Measurements from ENCODE around the gene MYH7B.

Gene MYH7B

DNA sequence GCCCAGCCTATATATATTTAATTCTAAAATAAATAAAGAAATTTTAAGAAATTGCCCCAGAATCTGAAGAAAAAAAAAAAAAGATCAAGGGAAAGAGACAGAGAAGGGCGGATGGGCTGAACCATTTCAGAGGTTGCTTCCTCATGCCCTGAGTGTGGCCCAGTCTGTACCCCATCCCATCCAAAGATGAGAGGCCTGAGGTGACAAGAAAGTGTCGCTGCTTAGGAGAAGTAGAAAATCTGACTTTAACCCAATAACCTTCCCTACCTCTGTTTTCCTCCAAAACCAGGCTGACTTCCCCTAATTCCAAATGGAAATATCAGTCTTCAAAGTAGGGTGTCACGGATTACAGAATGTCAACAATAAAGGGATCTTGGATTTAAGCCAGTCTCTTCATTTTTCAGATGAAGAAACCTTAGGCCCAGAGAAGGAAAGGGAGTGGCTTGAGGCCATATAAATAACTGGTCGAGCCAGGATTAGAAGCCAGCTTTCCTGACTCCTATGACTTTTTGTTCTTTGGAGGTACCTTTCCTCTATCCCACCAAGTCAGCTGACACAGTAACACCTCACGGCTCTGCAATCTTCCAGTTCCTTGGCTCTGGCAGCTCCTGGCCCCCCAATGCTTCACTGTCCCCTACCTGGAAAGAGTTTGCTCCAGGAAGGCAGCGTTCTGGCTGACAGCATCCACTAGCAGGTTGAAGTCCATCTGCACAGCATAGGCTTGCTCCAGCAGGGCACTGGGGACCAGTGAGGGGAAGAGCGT, 10.2 kb upstream of the MYH7B start:
- no peak for DNase-seq (ENCODE audit: low read depth)

- no peak for DNase-seq (ENCODE audit: low read depth)
Measured at GRCh38 chr20:34946661-34947060, 9.0 kb upstream of the MYH7B start.

DNA sequence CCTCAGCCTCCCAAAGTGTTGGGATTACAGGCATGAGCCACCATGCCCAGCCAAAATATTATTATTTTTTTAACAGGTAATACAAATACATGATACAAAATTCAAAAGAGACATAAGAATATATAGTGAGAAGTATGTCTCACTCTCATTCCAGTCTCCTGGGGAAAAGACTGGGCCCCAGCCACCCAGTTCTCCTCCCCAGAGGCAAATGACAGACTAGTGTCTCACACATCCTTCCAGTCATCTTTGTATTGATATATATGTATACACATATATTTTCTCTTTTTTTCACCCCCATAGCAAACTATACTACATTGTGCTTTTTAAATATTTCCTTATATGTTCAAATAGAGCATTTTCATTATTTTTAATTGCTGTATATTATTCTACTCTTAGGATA, 8.3 kb upstream of the MYH7B start:
- no peak for DNase-seq (ENCODE audit: low read depth)

DNA sequence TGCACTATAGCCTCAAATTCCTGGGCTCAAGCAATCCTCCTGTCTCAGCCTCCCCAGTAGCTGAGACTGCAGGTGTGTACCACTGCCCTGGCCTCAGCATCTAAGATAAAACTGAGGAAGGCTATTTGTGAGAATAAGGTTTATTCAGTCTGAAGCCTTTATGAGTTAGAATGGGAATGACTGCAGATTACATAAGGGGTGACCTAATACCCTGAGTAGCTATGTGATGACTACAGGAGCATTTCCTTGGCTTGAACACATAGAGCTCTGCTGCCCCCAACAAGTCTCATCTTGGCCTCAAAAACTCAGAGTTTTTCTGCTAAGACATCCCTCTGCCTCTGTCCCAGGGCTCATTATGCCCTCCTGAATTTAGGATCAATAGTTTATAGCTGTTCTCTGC, 7.6 kb upstream of the MYH7B start:
- DNase-seq (ENCODE audit: low read depth): peak; percentile 60

- no peak for DNase-seq (ENCODE audit: low read depth)
Measured at GRCh38 chr20:34949120-34949519, 6.5 kb upstream of the MYH7B start.

GRCh38 chr20:34951252-34951651, 4.4 kb upstream of the MYH7B start:
- DNase-seq (ENCODE audit: low read depth): no peak

- DNase-seq (ENCODE audit: low read depth): no peak
Measured at GRCh38 chr20:34951652-34952051, 4.0 kb upstream of the MYH7B start.

GRCh38 chr20:34952671-34953070, 3.0 kb upstream of the MYH7B start:
- DNase-seq (ENCODE audit: low read depth): no peak

DNA sequence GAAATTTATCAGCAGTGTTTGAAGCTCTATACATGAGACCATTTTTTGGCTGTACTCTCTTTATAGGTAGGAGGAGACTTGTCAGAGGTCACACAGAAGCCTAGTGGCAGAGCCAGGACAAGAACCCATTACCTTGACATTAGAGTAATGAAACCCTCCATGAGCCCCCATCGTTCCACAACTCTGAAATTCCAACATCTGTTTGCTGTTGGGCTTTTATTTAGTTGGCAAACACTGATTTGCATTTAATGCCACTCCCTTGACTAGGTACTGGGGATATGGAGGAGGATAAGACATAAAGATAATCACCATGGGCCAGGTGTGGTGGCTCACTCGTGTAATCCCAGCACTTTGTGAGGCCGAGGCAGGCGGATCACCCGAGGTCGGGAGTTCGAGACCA, 1.7 kb upstream of the MYH7B start:
- no peak for DNase-seq (ENCODE audit: low read depth)

- no peak for DNase-seq (ENCODE audit: low read depth)
Measured at GRCh38 chr20:34954904-34955230, 801 bp upstream of the MYH7B start.

GRCh38 chr20:34956041-34956458, 382 bp downstream of the MYH7B start:
- DNase-seq (ENCODE audit: low read depth): no peak

DNA sequence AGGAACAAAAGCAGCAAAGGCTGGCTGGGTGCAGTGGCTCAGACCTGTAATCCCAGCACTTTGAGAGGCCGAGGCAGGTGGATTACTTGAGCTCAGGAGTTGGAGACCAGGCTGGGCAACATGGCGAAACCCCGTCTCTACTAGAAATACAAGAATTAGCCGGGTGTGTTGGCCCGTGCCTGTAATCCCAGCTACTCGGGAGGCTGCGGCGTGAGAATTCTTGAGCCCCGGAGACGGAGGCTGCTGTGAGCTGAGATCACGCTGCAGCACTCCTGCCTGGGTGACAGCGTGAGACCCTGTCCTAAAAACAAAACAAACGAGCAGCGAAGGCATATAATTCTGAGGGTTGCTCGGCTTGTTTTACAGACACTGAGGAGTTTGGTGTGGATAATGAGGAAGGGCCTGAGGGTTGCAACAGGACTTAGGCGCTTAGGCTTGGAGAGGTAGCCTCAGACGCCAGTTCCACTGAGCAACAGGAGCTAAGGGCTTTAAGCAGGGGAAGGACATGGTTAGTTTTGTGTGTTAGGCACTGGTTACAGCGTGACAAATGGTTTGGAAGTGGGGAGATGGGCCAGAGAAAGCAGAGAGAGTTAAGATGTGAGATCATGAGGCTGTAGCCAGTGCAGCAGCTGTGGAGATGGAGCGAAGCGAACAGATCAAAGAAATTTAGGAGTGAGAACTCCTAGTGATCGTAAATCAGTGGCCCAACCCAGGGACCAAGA, 1.2 kb downstream of the MYH7B start:
- no peak for DNase-seq (ENCODE audit: low read depth)

- DNase-seq (ENCODE audit: low read depth): no peak
Measured at GRCh38 chr20:34964486-34964885, 8.8 kb downstream of the MYH7B start.

GRCh38 chr20:34965051-34965450, 9.4 kb downstream of the MYH7B start:
- DNase-seq (ENCODE audit: low read depth): no peak

- no peak for DNase-seq (ENCODE audit: low read depth)
Measured at GRCh38 chr20:34967421-34967820, 11.8 kb downstream of the MYH7B start.

GRCh38 chr20:34968042-34968775, 12.5 kb downstream of the MYH7B start:
- no peak for DNase-seq (ENCODE audit: low read depth)

GRCh38 chr20:34970193-34970840, 14.6 kb downstream of the MYH7B start:
- no peak for DNase-seq (ENCODE audit: low read depth)

- DNase-seq (ENCODE audit: low read depth): no peak
Measured at GRCh38 chr20:34970846-34971560, 15.3 kb downstream of the MYH7B start.

- DNase-seq (ENCODE audit: low read depth): no peak
Measured at GRCh38 chr20:34971561-34972235, 16.0 kb downstream of the MYH7B start.

DNA sequence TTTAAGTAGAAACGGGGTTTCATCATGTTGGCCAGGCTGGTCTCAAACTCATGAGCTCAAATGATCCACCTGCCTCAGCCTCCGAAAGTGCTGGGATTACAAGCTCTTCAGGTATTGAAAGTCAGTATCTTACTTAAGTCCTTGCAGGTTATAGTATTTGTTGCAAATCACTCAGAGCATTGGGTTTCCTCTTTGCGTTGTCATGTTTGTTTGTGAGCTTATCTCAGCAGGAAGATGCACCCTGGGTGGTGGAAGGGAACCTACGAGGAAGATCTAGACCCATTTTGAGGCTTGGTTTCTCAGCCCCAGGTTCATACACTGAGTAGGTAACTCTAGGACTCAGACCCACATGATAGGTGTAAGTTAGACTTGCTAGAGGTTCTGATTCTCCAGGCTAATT, 18.6 kb downstream of the MYH7B start:
- no peak for DNase-seq (ENCODE audit: low read depth)

DNA sequence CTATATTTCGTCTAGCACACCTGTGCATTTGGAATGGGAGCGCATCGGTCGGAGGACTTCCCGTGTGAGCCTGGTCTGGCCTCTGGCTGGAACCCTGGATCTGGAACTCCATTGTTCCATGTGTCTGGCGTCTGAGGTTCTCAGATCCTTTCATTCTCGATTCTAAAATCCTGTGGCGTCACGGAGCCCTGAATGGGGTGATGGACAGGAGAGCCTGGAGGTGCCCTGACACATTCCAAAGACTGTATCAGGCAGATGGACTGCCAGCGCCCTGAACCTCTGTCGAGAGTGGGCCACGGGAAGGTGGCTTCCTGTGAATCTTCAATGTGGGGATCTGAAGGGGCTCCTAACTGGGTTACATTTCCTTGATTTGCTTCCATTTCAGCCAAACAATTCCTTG, 20.6 kb downstream of the MYH7B start:
- DNase-seq (ENCODE audit: low read depth): no peak
